DOHH2 (cell line): ENCODE results near the gene SETD3.

ENCODE experiments used
- H3F3A ChIP-seq: fragments of 200-600 bp; sonication (generic), shearing (Covaris generic); 2 replicates; pipeline ENCODE4 v1.6.0; 2016; ENCODE audit warnings: antibody characterized with exemption, mild to moderate bottlenecking; ENCODE audit not compliant: control insufficient read depth, insufficient read depth
- H3K27ac ChIP-seq: fragments of 200-600 bp; sonication (generic); 2 replicates; pipeline ENCODE4 v1.5.1; 2014; ENCODE audit warnings: low read depth, mild to moderate bottlenecking, low read length, moderate library complexity
- H3K27me3 ChIP-seq: fragments of 200-600 bp; sonication (generic); 2 replicates; pipeline ENCODE4 v1.6.1; 2014; ENCODE audit warnings: mild to moderate bottlenecking, low read length, mixed read lengths; ENCODE audit not compliant: control insufficient read depth
- H3K36me3 ChIP-seq: fragments of 200-600 bp; sonication (generic); 2 replicates; pipeline ENCODE4 v1.6.1; 2014; ENCODE audit warnings: mild to moderate bottlenecking, low read length, moderate library complexity, mixed read lengths; ENCODE audit not compliant: control insufficient read depth
- H3K4me1 ChIP-seq: fragments of 200-600 bp; sonication (generic); 2 replicates; pipeline ENCODE4 v1.6.1; 2014; ENCODE audit warnings: mild to moderate bottlenecking, low read length, mixed read lengths; ENCODE audit not compliant: control insufficient read depth
- H3K4me2 ChIP-seq: fragments of 200-600 bp; sonication (generic); 2 replicates; pipeline ENCODE4 v1.6.0; 2014; ENCODE audit warnings: mild to moderate bottlenecking, low read length, moderate library complexity
- H3K4me3 ChIP-seq: fragments of 200-600 bp; sonication (generic); 2 replicates; pipeline ENCODE4 v1.5.1; 2014; ENCODE audit warnings: mild to moderate bottlenecking, low read length, mixed read lengths
- H3K79me2 ChIP-seq: fragments of 200-600 bp; sonication (generic); 2 replicates; pipeline ENCODE4 v1.6.1; 2014; ENCODE audit warnings: mild to moderate bottlenecking, low read length, mixed read lengths; ENCODE audit not compliant: control insufficient read depth
- H3K9me2 ChIP-seq: fragments of 200-600 bp; sonication (generic); replicated peaks from 2 replicates; pipeline ENCODE4 v1.6.1; 2014; ENCODE audit warnings: mild to moderate bottlenecking, low read length, mixed read lengths; ENCODE audit not compliant: control insufficient read depth
- H3K9me3 ChIP-seq: fragments of 200-600 bp; sonication (generic); 2 replicates; pipeline ENCODE4 v1.6.1; 2014; ENCODE audit warnings: antibody characterized with exemption, low read length, mixed read lengths; ENCODE audit not compliant: control insufficient read depth, insufficient read depth
- H4K20me1 ChIP-seq: fragments of 200-600 bp; sonication (generic); 2 replicates; pipeline ENCODE4 v1.6.0; 2014; ENCODE audit warnings: low read depth, mild to moderate bottlenecking, antibody characterized with exemption, low read length, moderate library complexity; ENCODE audit not compliant: control insufficient read depth, insufficient read depth
- EZH2phosphoT487 ChIP-seq: fragments of 200-600 bp; sonication (generic); IDR thresholded peaks from 2 replicates; pipeline ENCODE4 v1.6.1; 2017; ENCODE audit warnings: borderline replicate concordance, mild to moderate bottlenecking, antibody characterized with exemption, low read length, moderate library complexity, mixed read lengths
- TF ChIP-seq, protein P1 (sequence below): fragments of 200-600 bp; sonication (generic); IDR thresholded peaks from one replicate; pipeline ENCODE4 v1.5.1; 2014; ENCODE audit warnings: antibody characterized with exemption, mild to moderate bottlenecking, low read depth, low read length; ENCODE audit not compliant: poor library complexity, severe bottlenecking

The SETD3 gene

DNA sequence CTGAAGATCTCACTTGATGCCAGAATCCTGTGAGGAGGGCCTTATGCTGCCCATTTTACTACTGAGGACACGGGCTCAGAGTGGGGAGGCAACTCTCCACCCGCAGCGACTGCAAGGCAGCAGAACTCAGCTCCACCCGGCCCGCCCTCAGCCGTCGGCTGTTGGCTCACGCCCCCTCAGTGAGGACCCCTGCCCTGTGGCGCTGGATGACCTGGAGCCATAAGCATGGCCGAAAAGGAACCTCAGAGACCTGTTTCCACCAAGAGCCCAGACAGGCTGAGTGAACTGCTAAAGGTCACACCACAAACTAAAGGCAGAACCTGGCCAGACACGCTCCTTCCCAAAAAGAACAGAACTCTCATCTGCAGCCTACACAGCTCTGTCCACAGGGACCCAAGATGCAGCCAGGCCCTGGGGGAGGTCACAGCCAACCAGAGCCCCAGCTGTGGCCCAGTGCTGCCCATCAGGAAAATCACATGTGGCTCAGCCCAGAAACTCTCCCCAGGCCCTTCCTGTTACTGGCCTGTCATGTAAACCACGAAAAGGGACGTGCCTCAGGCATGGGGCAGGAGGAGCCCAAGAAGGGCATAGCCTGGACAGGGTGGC is 33.4 kb upstream of the SETD3 start:
- no peak overlapping the region for H3K4me3 ChIP-seq
- no peaks in the 10 kb centered on the region for H3K27me3 ChIP-seq
- H4K20me1 ChIP-seq = no peaks in the 10 kb centered on the region
- H3K79me2 ChIP-seq = no peaks in the 10 kb centered on the region
- H3K9me3 ChIP-seq = no peaks in the 10 kb centered on the region
- no peak overlapping the region for H3K4me2 ChIP-seq
- TF ChIP-seq EZH2phosphoT487 = no peak
- TF ChIP-seq, protein P1, sequence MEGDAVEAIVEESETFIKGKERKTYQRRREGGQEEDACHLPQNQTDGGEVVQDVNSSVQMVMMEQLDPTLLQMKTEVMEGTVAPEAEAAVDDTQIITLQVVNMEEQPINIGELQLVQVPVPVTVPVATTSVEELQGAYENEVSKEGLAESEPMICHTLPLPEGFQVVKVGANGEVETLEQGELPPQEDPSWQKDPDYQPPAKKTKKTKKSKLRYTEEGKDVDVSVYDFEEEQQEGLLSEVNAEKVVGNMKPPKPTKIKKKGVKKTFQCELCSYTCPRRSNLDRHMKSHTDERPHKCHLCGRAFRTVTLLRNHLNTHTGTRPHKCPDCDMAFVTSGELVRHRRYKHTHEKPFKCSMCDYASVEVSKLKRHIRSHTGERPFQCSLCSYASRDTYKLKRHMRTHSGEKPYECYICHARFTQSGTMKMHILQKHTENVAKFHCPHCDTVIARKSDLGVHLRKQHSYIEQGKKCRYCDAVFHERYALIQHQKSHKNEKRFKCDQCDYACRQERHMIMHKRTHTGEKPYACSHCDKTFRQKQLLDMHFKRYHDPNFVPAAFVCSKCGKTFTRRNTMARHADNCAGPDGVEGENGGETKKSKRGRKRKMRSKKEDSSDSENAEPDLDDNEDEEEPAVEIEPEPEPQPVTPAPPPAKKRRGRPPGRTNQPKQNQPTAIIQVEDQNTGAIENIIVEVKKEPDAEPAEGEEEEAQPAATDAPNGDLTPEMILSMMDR = no peak
- no peaks in the 10 kb centered on the region for H3K9me2 ChIP-seq
- no peak overlapping the region for H3K27ac ChIP-seq
- no peaks in the 10 kb centered on the region for H3K4me1 ChIP-seq
- peaks cover 5% of the 10 kb centered on the region; the same call in 1 of the 2 replicates for H3F3A ChIP-seq
- peaks cover 5% of the 10 kb centered on the region for H3K36me3 ChIP-seq

DNA sequence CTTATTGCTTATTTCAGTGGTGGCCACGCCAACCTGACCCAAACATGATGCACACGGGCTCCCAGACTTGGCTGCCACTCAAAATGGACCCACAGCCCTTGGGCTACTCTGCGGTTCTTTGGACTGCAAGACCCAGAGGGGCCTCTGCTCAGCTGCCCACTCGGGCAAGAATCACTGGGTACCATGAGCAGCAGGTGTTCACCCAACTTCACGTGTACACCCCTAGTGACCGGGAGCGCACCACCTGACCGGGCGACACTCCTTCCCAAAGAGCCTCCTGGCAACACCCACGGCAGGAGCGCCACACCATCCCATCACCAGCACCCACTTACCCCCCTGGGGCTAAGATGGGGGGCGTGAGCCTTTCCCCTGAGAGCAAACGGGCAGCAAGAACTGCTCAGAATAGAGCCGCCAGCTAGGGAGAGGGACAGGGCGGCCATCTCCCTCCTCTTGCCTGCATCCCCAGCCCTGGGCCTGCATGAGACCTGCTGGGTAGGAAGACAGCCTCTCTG is 32.6 kb upstream of the SETD3 start:
- H3K27me3 ChIP-seq = no peaks in the 10 kb centered on the region
- peaks cover 12% of the 10 kb centered on the region for H3K36me3 ChIP-seq
- no peaks in the 10 kb centered on the region for H3K4me1 ChIP-seq
- H4K20me1 ChIP-seq = no peaks in the 10 kb centered on the region
- H3F3A ChIP-seq = peaks cover 5% of the 10 kb centered on the region; the same call in 1 of the 2 replicates
- H3K27ac ChIP-seq = no peak overlapping the region
- no peaks in the 10 kb centered on the region for H3K79me2 ChIP-seq
- no peak overlapping the region for H3K4me3 ChIP-seq
- TF ChIP-seq EZH2phosphoT487 = no peak
- TF ChIP-seq, protein P1 = no peak
- H3K9me3 ChIP-seq = no peaks in the 10 kb centered on the region
- no peak overlapping the region for H3K4me2 ChIP-seq
- no peaks in the 10 kb centered on the region for H3K9me2 ChIP-seq

DNA sequence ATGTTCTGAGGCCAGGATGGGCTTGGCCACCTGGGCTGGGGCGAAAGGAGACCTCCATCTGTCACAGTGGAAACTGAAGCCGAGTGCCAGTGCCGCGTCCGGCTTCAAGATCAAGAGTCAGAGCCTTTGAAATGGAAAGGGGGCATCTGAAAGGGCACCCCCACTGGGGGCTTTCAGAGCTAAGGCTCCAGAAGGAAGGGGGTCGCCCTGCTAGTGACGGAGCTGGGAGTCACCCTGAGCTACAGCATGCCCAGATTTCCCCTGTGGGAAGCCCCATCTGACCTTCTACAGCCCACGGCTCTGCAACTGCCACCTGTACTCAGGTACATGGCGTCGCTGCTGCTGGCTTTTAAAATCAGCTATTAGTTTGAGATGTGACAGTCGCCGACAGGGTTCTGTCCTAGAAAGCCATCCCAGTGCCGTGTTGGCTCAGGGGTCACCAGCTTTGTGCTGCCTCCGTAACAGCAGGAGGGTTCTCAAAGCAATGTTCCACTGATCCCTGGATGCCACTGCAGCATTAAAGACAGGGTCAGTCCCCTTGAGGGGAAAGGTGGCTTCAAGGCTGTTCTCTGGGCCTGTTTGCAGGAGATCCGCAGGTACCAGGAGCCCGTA is 32.0 kb upstream of the SETD3 start:
- Histone ChIP-seq H3K9me2 (no peaks in the 10 kb centered on the region), H3K9me3 (no peaks in the 10 kb centered on the region), H4K20me1 (no peaks in the 10 kb centered on the region), H3K36me3 (peaks cover 17% of the 10 kb centered on the region), H3K4me3 (no peak overlapping the region), H3K4me2 (no peak overlapping the region), H3K79me2 (no peaks in the 10 kb centered on the region), H3K27ac (no peak overlapping the region), H3F3A (peaks cover 5% of the 10 kb centered on the region; the same call in 1 of the 2 replicates), H3K4me1 (no peaks in the 10 kb centered on the region), H3K27me3 (no peaks in the 10 kb centered on the region)
- TF ChIP-seq, protein P1 = no peak
- no peak for TF ChIP-seq EZH2phosphoT487
